Keratinocyte (primary cell): ENCODE results near the gene PDIA4. TPM values are rescaled to one million over a fixed set of nuclear protein-coding genes. Genes with fewer than 3 reads are reported as not detected.

ENCODE experiments used
- DNase-seq: peaks from one replicate; pipeline ENCODE4 v3.0.0-alpha.2; 2011; ENCODE audit warnings: low read depth, missing footprints, low spot score
- FAIRE-seq: peaks from 2 replicates; lab custom pipeline; 2011; peaks lifted over from hg19 to GRCh38; lab: Jason Lieb, UNC
- H2AFZ ChIP-seq: 2 replicates; pipeline ENCODE4 v1.6.0; 2012; ENCODE audit warnings: low read length, control low read depth, inconsistent platforms; ENCODE audit not compliant: control insufficient read depth
- H3K27ac ChIP-seq: 2 replicates; pipeline ENCODE4 v1.5.1; 2011; ENCODE audit warnings: low read length; ENCODE audit not compliant: control insufficient read depth, insufficient read depth
- H3K27me3 ChIP-seq: 3 replicates; pipeline ENCODE4 v1.6.0; 2011; ENCODE audit warnings: low read length; ENCODE audit not compliant: control insufficient read depth, insufficient read depth; ENCODE audit errors: extremely low read depth
- H3K36me3 ChIP-seq, 2 experiments: 2 replicates in 1 of 2; 3 replicates in 1 of 2; pipeline ENCODE4 v1.5.1; 2011; ENCODE audit warnings: low read length in 2 of 2, mild to moderate bottlenecking in 1 of 2; ENCODE audit not compliant: control insufficient read depth in 2 of 2, insufficient read depth in 2 of 2; ENCODE audit errors: extremely low read depth in 1 of 2
- H3K4me1 ChIP-seq: 3 replicates; pipeline ENCODE4 v1.5.1; 2011; ENCODE audit warnings: low read length; ENCODE audit not compliant: control insufficient read depth, insufficient read depth; ENCODE audit errors: extremely low read depth
- H3K4me2 ChIP-seq: 3 replicates; pipeline ENCODE4 v1.6.0; 2011; ENCODE audit warnings: low read depth, low read length; ENCODE audit not compliant: control insufficient read depth, insufficient read depth; ENCODE audit errors: extremely low read depth
- H3K4me3 ChIP-seq, 3 experiments: fragments of 200-600 bp in 1 of 3; sonication (generic) in 1 of 3; 2 replicates in 2 of 3; 3 replicates in 1 of 3; pipeline ENCODE4 v1.5.1; 2011 to 2016; ENCODE audit warnings: low read length in 3 of 3, mild to moderate bottlenecking in 3 of 3, control low read depth in 2 of 3, inconsistent platforms in 1 of 3, low read depth in 1 of 3, mixed read lengths in 1 of 3, mixed run types in 1 of 3, moderate library complexity in 1 of 3; ENCODE audit not compliant: control insufficient read depth in 2 of 3, insufficient read depth in 2 of 3; ENCODE audit errors: extremely low read depth in 1 of 3
- H3K79me2 ChIP-seq: 2 replicates; pipeline ENCODE4 v1.6.0; 2012; ENCODE audit warnings: low read length; ENCODE audit not compliant: control insufficient read depth, insufficient read depth
- H3K9ac ChIP-seq: 3 replicates; pipeline ENCODE4 v1.6.0; 2011; ENCODE audit warnings: low read length; ENCODE audit not compliant: control insufficient read depth, insufficient read depth; ENCODE audit errors: extremely low read depth
- H3K9me1 ChIP-seq: 3 replicates; pipeline ENCODE4 v1.6.0; 2011; ENCODE audit warnings: low read length; ENCODE audit not compliant: control insufficient read depth, insufficient read depth; ENCODE audit errors: extremely low read depth
- H3K9me3 ChIP-seq: 2 replicates; pipeline ENCODE4 v1.5.1; 2012; ENCODE audit warnings: low read depth, low read length; ENCODE audit not compliant: control insufficient read depth
- H4K20me1 ChIP-seq: 3 replicates; pipeline ENCODE4 v1.6.0; 2011; ENCODE audit warnings: low read length; ENCODE audit not compliant: control insufficient read depth, insufficient read depth; ENCODE audit errors: extremely low read depth
- EZH2 ChIP-seq: IDR thresholded peaks from one replicate; pipeline ENCODE4 v1.6.1; 2012; ENCODE audit warnings: inconsistent platforms, mild to moderate bottlenecking, low read length, moderate library complexity
- dilution Hi-C: fragments of 300-500 bp; cut with MboI; formaldehyde crosslinking; loops from one replicate; pipeline ENCODE4 v1.7.0; 2020; ENCODE audit warnings: low sequenced_read_pairs; ENCODE audit not compliant: extremely low pct_ligation_motif_present
- polyA plus RNA-seq, 5 experiments: library from polyadenylated mRNA; depleted of rRNA in 3 of 5; stranded (reverse) in 3 of 5; stranded (forward) in 1 of 5; unstranded in 1 of 5; fragments of >200 nt; gene quantifications; 1 replicate in 1 of 5; 2 replicates in 3 of 5; 3 replicates in 1 of 5; pipeline versions ENCODE4 v1.2.1 to v1.2.3, GENCODE V29; 2011 to 2012; ENCODE audit warnings: missing spikeins in 2 of 5, low read depth in 1 of 5, low replicate concordance in 1 of 5
- TF ChIP-seq, protein P1 (sequence below), 3 experiments: IDR thresholded peaks in 1 of 3; conservative IDR thresholded peaks in 1 of 3; optimal IDR thresholded peaks in 1 of 3; 2 replicates in 2 of 3; 3 replicates in 1 of 3; pipeline versions ENCODE3 to v1.5.1; 2011; ENCODE audit warnings: low read length in 3 of 3, mild to moderate bottlenecking in 3 of 3, moderate library complexity in 2 of 3, control low read depth in 1 of 3, inconsistent platforms in 1 of 3; ENCODE audit not compliant: insufficient read depth in 2 of 3; ENCODE audit errors: extremely low read depth in 1 of 3

PDIA4 gene
- polyA plus RNA-seq, 1 donor (not counting 4 experiments of a cell fraction or from before 2014, with no cell fraction given): 145 TPM

DNA sequence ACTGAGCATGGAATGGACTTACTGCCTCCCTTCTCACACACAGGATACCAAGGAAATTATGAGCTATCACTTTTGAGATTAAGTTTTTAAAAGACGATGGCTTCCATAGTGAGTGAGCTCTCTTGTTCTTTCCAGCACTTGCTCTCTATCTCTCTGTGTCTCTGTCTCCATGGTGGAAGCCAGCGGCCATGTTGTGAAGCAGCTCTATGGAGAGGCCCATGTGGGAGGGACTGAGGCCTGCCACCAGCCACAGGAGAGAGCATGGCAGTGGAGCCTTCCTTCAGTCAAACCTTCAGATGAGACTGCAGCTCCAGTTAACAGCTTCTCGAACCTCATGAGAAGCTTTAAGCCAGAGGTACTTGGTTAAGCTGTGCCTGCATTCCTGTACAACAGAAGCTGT is 20.5 kb upstream of the PDIA4 start:
- FAIRE-seq (no peak), DNase-seq (no peak)
- Histone ChIP-seq H3K27me3 (no peaks in the 10 kb centered on the region), H3K79me2 (no peaks in the 10 kb centered on the region), H2AFZ (no peak overlapping the region), H3K27ac (no peak overlapping the region), H3K9ac (no peak overlapping the region), H3K36me3 (no peaks in the 10 kb centered on the region), H3K9me3 (no peaks in the 10 kb centered on the region), H3K4me3 (no peak overlapping the region), H3K9me1 (no peaks in the 10 kb centered on the region), H3K4me2 (no peak overlapping the region), H4K20me1 (no peaks in the 10 kb centered on the region), H3K4me1 (no peaks in the 10 kb centered on the region)
- dilution Hi-C loops: no loop called here
- TF ChIP-seq EZH2: no peak
- TF ChIP-seq, protein P1, sequence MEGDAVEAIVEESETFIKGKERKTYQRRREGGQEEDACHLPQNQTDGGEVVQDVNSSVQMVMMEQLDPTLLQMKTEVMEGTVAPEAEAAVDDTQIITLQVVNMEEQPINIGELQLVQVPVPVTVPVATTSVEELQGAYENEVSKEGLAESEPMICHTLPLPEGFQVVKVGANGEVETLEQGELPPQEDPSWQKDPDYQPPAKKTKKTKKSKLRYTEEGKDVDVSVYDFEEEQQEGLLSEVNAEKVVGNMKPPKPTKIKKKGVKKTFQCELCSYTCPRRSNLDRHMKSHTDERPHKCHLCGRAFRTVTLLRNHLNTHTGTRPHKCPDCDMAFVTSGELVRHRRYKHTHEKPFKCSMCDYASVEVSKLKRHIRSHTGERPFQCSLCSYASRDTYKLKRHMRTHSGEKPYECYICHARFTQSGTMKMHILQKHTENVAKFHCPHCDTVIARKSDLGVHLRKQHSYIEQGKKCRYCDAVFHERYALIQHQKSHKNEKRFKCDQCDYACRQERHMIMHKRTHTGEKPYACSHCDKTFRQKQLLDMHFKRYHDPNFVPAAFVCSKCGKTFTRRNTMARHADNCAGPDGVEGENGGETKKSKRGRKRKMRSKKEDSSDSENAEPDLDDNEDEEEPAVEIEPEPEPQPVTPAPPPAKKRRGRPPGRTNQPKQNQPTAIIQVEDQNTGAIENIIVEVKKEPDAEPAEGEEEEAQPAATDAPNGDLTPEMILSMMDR (optimal IDR thresholded peaks at IDR 0.05 in 1 of 3, IDR thresholded peaks at IDR 0.05 in 1 of 3, conservative IDR thresholded peaks at IDR 0.05 in 1 of 3; ENCODE audit: extremely low read depth in 1 of 3, insufficient read depth in 2 of 3, low read length in 3 of 3): no peak

DNA sequence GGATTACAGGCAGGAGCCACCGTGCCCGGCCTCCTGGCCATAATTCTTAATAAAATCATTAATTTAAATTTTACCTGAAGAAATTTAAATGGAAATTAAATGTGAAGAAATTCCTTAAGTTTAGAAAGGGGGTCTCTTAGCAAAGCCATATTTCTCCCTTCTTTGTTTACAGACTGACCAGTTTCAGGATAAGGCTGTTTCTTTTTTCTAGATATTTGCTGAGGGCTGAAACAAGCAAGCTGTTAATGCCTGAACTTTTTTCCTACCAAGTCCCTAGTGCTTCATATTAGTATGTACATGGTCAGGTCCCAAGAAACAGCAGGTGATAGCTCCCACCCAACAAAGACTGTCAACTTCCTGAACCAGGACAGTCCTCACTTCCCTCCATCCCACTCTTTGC is 18.1 kb upstream of the PDIA4 start:
- H4K20me1 ChIP-seq: no peaks in the 10 kb centered on the region
- H3K79me2 ChIP-seq: no peaks in the 10 kb centered on the region
- H3K9ac ChIP-seq: no peak overlapping the region
- H3K9me1 ChIP-seq: no peaks in the 10 kb centered on the region
- no peak overlapping the region for H3K27ac ChIP-seq
- no peak overlapping the region for H2AFZ ChIP-seq
- DNase-seq (no peak), FAIRE-seq (no peak)
- dilution Hi-C loops: no loop called here
- H3K36me3 ChIP-seq: no peaks in the 10 kb centered on the region
- H3K27me3 ChIP-seq: no peaks in the 10 kb centered on the region
- H3K9me3 ChIP-seq: no peaks in the 10 kb centered on the region
- H3K4me3 ChIP-seq: no peak overlapping the region
- H3K4me1 ChIP-seq: no peaks in the 10 kb centered on the region
- no peak overlapping the region for H3K4me2 ChIP-seq
- TF ChIP-seq, protein P1 (optimal IDR thresholded peaks at IDR 0.05 in 1 of 3, IDR thresholded peaks at IDR 0.05 in 1 of 3, conservative IDR thresholded peaks at IDR 0.05 in 1 of 3; ENCODE audit: extremely low read depth in 1 of 3, insufficient read depth in 2 of 3, low read length in 3 of 3): no peak
- TF ChIP-seq EZH2: no peak
